Transverse colon (tissue), 4 donors: ENCODE measurements around the gene GARNL3.

Source experiments
- CTCF ChIP-seq, 5 experiments: fragments of 200-600 bp in 3 of 5; fragments of 450-650 bp in 2 of 5; sonication (generic) in 3 of 5; IDR thresholded peaks; 1 replicate in 2 of 5; 2 replicates in 3 of 5; pipeline ENCODE4 v1.5.1; 2016 to 2017; ENCODE audit warnings: antibody characterized with exemption in 5 of 5, inconsistent platforms in 3 of 5, mild to moderate bottlenecking in 2 of 5, moderate library complexity in 1 of 5
- EP300 ChIP-seq: sonication (generic); formaldehyde crosslinking; IDR thresholded peaks from one replicate; pipeline ENCODE4 v1.6.1; 2017; ENCODE audit warnings: antibody characterized with exemption, low read depth
- POLR2A ChIP-seq: fragments of 450-650 bp; IDR thresholded peaks from one replicate; pipeline ENCODE4 v1.6.1; 2016; ENCODE audit warnings: antibody characterized with exemption, mild to moderate bottlenecking, moderate library complexity
- POLR2AphosphoS5 ChIP-seq, 3 donors: sonication (generic); formaldehyde crosslinking; IDR thresholded peaks; one replicate each; pipeline ENCODE4 v1.6.1; 2016; ENCODE audit warnings: antibody characterized with exemption in 3 of 3

GRCh38 chr9:127218818-127219217 lies 45.8 kb upstream of the GARNL3 start:
- TF ChIP-seq CTCF (IDR thresholded peaks at IDR 0.05), result no peak
- no peak for TF ChIP-seq POLR2A
- TF ChIP-seq POLR2AphosphoS5 (IDR thresholded peaks at IDR 0.05), result no peak
- TF ChIP-seq EP300, result no peak
